NCI-H82 treated with DMSO at 0.1 percent for 48 hours (cell line): ENCODE data around the gene TBC1D14.
"Not testable (repeated sequence)": the region's sequence is repeated elsewhere in the genome, so short reads cannot be mapped to it uniquely, and the experiment has no call there.

Experiments
- DNase-seq: peaks from one replicate; lab custom pipeline; 2025; ENCODE audit not compliant: unreplicated experiment; lab: John Stamatoyannopoulos, UW

TBC1D14 gene

DNA sequence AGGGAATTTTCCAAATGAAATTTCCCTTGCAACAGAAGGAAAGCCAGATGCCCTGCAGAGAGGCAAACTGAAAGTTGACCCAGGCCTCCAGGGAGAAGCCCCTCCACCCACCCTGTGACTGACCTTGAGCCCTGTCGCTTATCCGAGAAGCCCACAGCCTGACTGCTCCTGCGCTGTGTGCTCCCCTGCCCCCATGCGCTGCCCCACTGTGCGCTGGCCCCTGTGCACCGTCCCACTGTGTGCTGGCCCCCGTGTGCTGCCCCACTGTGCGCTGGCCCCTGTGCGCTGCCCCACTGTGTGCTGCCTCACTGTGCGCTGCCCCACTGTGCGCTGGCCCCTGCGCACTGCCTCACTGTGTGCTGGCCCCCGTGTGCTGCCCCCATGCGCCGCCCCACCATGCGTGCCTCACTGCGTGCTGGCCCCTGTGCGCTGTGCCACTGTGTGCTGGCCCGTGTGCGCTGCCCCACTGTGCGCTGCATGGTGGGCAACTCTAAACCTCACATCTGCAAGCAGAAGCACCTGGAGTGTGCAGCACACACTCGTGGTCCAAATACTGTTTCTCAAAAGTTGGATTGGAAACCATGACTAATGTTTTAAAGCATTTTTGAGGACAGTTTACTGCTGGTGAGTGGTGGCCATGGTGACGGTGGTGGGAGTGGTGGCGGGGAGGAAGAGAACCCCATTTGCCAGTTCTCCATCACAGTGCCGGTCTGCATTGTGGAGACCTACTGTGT is 166.5 kb downstream of the TBC1D14 start:
- DNase-seq = no peak

DNA sequence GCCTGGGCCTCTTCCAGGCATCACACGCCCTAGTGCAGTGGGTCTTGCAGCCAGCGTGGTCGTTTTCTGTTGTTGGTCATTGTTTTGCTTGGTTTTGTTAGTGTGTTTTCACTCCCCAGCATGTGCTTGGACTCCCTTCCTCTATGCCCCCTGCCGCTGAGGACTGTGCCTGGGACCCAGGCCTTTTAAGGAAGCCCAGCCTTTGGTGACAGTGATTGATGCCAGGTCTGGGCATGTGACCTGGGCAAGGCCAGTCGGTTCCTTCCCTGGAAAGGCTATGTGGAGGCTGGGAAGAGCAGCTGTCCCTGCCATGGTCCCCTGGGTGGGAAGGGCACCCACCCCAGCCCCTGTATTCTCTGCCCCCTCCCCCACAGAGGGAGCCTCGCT is 167.1 kb downstream of the TBC1D14 start:
- DNase-seq = no peak

DNA sequence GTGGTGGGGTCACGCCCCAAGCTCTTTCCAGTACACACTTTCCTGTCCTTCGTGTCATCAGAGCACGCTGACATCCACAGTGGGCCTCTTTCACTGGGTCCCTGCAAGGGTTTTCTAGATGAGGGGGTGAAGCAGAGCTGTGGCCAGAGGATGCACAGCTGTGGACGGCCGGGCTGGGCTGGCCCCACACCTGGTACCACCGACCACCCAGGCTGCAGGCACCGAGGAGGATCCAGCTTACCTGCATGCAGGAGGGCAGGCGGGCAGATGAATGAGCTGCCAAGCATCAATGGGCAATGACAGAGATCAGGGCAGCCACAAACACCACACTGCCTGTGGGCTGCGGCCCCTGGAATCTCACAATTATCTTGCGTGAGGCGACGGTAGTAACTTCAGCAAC is 167.7 kb downstream of the TBC1D14 start:
- DNase-seq = no peak

DNA sequence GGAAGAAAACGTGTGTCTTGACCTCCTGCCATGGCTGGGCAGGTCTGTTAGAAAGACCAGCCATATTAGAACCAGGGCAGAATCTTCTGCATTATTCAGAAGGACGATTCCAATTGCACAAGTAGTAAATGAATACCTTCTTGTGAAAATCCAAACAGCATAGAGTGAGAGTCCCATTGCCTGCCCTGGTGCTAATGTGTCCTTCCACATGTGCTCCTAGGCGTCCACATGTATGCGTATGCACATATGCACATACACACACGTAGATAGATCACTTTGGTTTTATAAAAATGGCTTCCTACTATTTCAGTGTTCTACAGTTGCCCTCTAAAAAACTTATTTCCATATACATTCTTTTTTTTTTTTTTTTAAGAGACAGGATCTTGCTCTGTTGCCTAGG is 168.4 kb downstream of the TBC1D14 start:
- DNase-seq = no peak

DNA sequence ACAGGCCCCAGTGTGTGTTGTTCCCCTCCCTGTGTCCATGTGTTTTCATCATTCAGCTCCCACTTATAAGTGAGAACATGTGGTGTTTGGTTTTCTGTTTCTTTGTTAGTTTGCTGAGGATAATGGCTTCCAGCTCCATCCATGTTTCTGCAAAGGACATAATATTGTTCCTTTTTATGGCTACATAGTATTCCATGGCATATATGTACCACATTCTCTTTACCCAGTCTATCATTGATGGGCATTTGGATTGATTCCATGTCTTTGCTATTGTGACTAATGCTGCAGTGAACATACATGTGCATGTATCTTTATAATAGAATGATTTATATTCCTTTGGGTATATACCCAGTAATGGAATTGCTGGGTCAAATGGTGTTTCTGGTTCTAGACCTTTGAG is 169.9 kb downstream of the TBC1D14 start:
- not testable (repeated sequence) for DNase-seq

DNA sequence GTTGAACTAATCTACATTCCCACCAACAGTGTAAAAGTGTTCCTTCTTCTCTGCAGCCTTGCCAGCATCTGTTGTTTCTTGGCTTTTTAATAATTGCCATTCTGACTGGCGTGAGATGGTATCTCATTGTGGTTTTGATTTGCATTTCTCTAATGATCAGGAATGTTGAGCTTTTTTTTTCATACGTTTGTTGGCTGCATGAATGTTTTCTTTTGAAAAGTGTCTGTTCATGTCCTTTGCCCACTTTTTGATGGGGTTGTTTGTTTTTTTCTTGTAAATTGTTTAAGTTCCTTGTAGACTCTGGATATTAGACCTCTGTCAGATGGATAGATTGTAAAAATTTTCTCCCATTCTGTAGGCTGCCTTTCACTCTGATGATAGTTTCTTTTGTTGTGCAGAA is 170.3 kb downstream of the TBC1D14 start:
- not testable (repeated sequence) for DNase-seq
